C1 segment of cervical spinal cord (tissue), 14 donors: ENCODE data around the gene TPBGL.

Source experiments
- DNase-seq, 14 donors: peaks; one replicate each; lab custom pipeline; 2025; lab: John Stamatoyannopoulos, UW

The TPBGL gene

DNA sequence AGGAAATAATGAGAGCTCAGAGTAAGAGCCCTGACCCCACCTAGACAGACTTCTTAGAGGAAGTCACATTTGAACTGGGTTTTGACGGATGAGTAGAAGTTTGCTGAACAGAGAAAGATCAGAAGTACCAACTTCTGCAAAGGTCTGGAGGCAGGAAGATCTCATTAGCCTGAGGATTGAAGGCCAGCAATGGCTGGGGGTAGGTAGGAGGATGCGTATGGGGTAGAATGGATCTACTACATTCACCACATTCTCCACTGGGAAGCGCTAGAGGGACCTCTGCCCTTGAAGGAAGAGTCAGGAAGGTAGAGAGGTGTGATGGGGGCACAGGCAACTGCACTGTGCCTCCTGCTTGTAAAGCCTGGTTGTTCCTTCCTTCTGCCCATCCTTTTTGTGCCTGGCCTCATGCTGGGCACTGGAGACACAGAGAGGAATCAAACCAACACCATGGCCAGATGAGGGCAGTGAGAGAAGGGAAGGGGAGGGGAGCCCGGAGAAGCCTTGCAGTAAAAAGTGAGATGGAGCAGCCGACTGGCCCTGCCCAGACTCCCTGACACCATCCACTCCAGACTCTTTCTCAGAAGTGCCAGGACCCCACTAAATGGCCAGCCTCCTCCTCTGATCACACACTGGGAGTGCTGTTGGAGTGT is 4.9 kb downstream of the TPBGL start:
- no peak for DNase-seq

DNA sequence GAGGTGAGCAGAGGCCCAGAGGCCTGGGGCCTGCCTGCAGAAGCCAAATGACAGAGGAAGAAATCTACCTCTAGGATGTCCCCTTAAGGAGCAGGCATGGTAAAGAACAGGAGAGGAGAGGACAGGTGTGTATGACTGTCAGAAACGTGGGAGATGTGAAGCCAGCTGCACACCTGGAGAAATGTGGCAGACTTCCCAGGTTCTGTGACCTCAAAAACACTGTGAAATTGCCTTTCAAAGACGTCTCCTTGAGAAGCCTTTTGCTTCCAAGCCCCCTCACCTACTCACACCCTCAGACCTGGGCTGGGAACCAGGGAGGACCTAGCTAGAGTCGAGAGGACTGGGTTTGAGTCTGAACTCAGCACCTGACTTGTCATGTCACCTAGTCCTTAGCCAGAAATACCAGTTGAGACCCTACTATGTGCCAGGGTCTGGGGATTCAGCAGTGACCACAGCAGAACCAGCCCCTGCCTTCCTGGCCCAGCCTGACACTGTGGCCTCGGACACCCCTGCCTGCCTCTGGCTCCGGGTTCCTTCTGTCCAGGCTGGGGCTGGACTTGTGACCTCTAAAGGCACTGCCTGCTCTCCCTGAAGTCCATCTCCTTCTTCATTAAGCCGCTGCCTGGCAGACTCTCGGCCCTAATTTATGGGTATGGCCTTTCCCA is 5.6 kb downstream of the TPBGL start:
- no peak for DNase-seq

DNA sequence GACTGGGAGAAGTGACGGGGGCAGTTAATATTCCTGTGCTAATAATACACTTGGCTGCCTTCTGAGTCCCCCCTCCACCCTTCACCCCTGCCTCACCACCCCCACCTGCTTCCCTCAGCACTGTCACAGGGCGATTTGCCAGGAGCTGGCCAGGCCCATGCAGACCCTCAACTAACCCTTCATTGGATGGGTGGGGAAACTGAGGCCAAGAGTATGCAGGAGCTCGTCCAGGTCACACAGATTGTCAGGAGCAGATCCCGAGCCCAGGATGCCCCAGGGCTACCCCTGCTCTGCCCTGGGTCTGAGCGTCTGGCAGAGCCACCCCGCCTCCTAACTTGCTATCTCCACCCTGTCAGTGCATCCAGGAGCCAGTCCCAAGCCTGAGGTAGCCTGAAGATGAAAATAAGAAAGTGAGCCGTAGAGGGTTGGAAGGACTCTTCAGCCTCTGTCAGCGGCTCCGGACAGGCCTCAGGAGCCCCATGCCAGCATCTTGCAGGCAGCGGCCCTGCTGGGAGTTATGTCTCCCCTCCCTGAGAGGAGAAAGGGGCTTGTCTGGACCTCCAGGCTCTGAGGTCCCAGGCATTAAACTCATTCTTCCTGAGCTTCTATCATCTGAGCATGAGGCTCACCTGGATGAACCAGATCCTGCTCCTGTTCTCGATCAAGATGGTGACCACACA is 6.2 kb downstream of the TPBGL start:
- no peak for DNase-seq

DNA sequence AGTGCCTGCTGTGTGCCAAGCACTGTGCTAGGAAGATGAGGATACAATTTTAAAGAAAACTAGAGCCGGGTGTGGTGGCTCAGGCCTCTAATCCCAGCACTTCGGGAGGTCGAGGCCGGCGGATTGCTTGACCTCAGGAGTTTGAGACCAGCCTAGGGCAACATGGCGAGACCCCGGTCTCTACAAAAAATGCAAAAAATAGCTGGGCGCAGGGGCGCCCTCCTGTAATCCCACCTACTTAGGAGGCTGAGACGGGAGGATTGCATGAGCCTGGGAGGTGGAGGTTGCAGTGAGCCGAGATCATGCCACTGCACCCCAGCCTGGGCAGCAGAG is 8.3 kb downstream of the TPBGL start:
- no peak for DNase-seq

DNA sequence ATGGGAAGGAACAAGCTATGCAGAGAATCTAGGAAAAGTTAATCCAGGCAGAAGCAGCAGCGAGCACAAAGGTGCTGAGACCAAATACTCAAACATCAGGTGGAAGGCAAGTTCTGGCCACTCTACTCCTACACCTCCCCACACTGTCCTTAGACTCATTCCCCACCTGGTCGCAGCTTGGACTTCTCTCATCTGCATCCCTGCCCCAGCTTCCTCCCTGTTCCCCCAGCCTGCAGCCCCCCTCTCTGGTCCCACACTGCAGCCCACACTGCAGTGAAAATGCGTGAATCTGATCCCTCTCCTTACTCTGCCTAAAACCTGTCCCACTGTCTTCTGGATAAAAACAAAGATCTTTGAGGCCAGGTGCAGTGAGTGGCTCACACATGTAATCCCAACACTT is 9.1 kb downstream of the TPBGL start:
- no peak for DNase-seq

DNA sequence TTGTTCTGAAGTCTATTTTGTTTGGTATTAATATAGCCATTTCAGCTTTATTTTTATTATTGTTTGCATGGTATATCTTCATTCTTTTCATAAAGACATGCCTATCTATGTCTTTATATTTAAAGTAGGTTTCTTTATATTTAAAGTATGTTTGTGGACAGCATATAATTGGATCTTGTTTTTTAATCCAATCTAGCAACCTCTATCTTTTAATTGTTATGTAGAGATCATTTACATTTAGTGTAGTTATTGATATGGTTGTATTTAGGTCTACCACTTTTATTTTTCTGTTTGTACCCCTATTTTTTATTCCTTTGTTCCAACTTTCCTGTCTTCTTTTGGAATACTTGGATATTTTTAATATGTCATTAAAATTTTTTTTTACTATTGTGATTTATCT is 13.8 kb downstream of the TPBGL start:
- DNase-seq, result no peak

DNA sequence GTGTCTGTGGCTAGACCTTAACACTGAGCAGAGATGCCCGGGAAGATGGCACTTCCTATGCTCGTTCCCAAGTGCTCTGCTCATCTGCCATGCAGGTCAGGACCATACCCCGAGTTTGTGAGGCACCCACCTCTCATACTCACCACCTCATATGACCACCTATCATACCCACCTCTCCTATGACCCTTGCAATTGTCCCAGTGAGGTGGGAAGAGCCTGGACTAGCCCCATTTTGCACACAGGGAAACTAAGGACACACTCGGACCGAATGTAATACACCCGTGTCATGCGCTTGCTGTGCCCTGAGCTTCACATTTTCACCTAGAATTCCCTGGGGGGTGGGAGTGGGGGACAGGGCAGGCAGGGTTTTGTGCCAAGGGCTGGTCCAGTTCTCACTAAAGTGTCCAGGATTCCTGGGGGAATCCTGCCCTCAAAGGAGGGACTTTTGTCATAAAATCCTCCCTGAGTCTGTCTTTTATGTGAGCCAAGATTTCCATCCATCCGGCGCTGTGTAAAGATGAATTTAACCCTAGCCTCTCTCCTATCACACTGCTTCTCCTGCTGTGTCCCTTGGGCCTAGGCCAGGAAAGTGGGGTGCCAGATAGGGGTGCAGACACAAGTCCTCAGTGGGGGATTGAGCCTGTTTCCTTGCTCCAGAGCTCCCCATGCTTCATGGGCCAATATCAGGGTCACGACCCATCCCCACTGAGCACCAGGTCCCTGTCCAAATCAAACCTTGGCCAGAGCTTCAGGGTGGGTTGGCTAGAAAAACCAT is 20.0 kb downstream of the TPBGL start:
- DNase-seq, result no peak

DNA sequence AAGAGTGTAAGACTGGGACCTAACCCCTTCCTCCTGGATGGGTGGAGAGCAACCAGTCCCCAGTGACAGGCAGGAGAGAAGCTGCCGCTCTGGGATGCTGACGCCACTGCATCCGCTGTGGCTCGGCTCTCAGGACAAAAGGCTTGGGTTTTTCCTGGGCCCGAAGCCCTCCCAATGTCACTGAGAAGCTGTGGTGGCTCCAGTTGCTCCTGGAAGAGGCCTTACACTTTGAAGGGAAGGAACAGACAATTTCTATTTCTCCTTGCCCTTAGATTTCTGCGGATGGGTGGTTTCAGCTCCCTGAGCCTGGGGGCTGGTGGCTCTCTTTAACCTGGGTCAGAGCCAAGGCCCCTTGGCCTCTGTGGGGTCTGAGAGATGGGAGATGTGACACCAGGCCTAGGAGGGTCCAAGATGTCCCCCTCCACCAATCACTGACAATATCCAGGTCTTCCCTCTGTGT is 21.4 kb downstream of the TPBGL start:
- no peak for DNase-seq

DNA sequence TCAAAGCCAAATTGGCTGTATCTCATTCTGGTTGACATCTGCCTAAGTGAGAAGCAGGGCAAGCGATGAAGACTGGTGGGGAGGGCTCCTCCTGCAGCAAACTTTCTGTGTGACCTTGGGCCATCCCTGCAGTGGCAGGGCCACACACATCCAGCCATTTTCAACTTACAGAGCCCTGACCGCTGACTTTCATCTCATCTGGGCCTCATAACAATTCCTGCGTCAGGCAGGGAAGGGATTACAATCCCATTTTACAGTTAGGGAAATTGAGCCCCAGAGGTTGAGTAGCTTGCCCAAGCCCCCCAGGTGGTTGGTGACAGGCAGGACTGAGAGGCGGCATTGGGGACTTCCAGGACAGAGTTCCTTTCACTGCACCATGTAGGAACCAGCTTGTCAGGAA is 21.9 kb downstream of the TPBGL start:
- DNase-seq, result no peak

DNA sequence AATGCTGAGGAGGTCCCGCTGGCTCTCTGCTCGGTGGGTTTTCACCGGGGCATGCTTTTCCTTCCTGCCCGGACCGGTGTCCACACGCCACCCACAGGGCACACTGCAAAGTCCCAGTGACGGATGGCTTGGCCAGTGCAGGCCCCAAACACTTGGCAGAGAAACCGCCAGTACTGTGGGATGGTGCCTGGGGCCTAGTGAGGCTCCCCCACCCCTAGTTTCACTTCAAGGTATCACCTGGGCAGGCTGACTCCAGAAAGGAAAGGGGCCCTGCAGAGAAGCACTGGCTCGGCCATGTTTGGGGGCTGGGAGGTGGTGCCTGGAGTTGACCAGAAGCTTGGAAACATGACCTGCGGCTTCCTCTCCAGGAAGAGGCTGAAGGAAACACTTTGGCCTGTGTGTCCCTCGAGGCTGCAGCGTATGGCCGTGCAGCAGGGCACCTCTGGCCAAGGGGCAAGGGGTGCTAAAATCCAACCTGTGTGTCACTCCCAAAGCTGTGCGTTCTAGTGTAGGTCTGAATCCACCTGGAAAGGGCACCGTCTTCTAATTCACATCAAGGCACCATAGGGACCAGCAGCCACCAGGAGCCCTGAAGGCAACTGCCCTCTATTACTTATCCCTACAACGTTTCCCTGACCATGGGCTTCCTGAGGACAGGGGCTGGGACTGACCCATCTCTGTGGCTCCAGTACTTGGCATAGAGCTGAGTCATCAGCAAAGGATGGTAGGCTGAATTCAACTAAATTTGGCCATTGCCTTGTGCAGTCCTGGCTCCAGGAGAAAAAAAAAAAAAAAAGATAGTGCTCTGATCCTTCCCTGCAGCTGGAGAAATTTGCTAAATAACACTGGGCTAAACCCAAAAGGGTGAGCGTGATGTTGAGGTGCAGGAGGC is 22.6 kb downstream of the TPBGL start:
- DNase-seq, result no peak

DNA sequence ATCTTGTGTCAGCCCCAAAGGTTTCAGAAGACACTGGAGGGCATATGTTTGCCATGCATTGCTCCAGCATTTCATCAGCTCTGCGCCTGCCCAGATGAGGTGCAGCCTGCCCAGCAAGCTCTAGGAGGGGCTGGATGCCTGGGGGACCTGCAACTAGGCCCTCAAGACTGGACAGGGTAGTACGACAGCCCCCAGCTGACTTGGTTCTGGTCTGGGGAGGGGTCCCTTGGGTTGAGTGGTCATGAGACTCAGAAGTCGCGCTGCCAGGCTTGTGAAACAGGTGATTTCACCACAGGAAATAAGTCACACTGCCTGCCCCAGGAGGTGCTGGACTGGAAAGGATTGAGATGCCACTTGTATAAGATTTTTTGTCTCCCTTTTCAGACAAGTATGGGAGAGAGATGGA is 23.4 kb downstream of the TPBGL start:
- DNase-seq, result no peak

DNA sequence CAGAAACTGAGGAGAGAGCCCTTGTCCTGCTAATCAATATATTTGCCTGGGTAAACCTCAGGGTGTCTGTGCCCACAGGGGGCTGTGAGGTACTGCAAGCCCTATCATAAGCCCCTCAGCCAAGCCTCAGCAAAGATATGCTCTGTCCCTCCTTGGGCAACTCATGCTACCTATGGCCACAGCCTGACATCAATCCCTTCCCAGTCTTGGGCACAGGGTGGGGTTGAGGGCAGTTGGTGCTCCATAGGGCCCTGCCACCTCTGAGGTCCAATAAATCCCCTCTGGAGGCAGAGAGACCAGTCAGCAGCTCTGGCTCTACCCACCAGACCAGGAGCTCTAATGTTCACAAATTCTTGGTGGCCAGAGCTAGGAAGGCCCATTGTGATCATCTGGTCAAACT is 23.8 kb downstream of the TPBGL start:
- no peak for DNase-seq

DNA sequence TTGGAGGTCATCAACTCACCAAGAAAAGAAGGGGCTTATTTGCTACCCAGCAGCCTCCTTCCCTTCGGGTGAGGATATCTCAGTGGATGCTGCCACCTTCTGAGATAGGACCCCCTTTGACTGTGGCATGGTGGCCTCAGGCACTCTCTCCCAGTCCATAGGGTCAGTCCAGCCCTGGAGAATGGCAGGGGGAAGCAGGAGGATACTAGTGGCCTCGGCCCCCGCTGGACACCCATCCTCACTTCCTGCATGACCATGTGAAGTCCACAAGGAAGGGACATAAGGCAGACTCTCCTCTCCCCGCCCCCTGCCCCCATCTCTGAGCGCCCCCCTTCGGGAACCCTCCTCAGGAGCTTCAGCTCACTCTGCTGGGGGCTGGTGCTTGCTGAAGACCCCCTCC is 24.4 kb downstream of the TPBGL start:
- DNase-seq, result no peak

DNA sequence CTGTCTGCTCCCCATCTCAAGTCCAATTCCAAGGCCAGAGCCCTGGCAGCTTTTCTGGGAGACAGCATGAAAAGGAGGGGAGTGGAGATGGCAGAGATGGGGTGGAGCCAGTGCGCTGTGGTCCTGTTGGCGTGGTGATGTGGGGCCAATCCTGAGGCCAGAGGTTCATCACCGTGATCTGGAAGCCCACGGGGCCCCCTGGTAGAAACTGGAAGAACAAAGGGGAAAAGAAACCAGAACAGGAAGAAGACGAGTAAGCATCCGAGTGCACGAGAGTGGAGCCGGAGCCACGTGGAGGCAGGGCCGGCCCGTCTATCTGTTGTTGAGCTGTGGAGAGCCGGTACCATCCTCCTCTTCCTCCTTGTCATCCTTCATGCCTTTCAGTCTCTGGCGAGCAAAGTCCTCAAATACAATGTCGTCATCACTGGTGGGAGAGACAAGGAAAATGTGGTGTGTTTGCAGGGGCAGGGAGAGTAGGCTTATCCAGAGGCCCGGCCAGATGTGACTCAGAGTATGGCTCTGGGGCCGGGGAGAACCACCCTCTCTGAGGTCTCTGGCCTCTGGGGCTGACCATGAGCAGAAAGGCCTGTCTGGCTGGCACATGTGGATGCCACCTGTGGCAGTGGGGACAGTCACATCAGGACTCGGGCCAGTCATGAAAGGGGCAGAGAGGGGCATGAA is 25.4 kb downstream of the TPBGL start:
- DNase-seq, result no peak

DNA sequence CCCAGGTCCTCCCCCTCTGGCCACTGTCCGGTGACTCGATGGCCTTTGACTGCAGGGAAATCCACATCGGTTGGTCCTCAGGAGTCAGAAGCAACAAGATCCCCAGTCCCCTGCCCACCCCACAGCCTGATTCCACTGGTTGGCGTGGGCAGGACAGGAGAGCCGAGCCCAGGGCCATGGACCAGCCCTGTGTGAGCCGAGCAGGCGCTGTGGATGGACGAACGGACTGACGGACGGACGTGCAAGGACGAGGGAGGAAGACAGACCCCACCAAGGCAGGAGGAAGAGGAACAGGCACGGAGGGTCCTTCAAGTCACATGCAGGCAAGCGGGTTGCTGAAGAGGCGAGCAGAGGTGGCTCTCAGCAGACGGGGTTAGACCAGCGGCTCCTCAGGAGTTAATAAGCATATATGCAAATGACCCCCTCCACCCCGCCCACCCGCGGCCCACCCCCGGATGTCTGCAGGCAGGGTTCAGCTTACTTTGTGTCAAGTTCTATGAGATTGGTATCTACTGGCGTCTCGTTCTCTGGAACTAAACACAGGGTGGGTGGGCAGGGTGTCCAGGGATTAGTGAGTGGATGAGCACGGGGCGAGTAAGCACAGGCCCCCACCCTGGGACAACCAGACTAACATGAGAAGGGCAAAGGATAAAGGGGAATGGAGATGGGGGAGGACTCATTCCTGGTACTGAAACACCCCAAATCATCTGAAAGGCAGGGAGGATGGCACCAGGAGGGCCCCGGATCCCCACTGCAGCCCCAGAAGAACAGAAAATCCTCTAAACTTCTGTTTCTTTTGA is 26.8 kb downstream of the TPBGL start:
- DNase-seq, result no peak

DNA sequence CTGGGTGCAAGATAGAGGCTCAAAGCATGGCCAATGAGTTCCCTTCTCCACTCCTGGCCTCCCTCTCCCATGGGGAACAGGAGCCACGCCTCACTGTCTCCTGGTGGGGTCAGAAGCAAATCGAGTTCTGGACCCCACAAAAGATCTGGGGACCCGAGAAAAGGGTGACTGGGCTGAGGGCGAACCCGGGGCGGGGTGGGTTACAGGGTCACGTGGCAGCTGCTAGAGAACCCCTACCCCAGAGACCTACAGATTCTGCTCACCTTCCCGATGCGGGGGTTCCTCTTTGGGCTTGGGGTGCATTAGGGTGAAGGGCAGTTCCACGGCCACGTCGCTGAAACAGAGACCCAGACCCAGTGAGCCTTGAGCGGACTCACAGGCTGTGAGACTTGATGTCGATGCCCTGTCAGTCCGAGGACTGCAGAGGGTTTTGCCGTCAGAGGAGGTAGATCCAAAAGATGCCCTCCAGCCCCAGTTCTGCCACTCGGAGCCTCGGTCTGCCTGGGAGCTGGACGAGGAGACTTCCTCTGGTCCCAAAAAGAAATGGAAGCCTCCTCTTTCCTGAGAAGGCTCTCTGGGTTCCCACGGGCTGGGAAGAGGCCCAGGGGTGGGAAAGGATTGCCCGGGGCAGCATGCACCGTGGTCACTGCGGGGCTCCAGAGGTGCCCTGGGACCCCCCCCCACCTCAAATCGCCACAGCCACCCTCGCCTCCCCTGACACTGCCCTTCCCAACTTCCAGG is 28.2 kb downstream of the TPBGL start:
- DNase-seq, result no peak

DNA sequence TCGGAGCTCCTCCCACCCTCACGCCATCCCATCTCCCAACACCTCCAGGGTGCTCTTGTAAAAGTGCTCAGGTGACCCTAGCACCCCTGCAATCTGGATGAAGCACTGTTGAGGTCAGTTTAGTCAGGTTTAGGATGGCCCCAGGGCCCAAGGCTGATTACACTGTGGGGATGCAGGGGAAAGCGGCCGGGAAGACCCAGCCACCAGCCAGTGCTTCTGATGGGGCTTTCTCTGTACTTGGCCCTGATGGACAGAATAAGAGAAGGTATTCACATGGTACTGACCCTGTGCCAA is 28.7 kb downstream of the TPBGL start:
- DNase-seq, result no peak

DNA sequence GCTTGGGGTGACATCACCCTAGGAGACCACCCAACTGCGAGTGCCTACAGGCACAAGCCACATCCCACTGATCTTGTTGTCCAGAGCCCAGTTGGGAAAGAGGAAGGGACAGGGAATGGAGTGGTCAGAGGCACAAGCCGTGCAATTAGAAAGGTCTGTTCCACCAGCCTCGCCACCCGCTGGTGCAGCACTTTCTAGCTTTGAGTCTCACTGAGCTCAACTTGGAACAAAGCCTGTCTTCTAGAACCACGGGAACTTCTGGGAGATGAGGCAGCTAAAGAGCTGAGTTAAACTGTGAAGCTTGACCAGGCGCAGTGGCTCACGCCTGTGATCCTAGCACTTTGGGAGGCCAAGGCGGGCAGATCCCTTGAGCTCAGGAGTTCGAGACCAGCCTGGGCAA is 29.3 kb downstream of the TPBGL start:
- no peak for DNase-seq

DNA sequence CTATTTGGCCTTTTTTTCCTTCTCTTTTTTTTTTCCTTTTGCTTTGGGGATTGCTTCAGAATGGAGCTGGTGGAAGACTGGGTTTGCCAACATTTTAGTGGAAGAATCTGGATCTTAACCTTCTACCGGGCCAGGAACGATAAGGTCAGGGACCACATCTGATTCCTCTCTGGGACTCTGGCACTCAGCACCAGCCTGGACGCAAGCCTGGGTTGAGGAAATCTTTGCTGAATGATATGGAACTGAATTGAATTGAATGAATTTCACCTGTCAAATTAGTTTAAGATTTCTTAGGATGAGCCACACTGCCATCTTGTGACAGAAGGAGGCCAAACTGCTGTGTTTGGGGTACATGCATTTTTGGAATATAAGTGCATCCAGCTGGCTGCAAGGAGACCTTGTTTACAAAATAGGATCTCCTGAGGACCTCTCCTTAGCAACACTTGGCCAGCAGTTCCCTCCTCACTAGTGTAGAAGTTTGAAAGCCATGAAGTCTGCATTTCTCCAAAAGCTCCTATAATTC is 30.4 kb downstream of the TPBGL start:
- DNase-seq, result no peak
